GM19397 (cell line): ENCODE results near the gene SRP68.

Source experiments
- ATAC-seq: cut with Tn5 transposase; IDR thresholded peaks from one replicate; pipeline ENCODE4 v1.9.1; 2021; ENCODE audit warnings: mild to moderate bottlenecking, moderate library complexity; ENCODE audit not compliant: unreplicated experiment

The SRP68 gene

GRCh38 chr17:76019833-76020467 is 52.4 kb downstream of the SRP68 start:
- ATAC-seq = no peak

GRCh38 chr17:76018801-76019200 is 53.5 kb downstream of the SRP68 start:
- no peak for ATAC-seq

GRCh38 chr17:76018340-76018680 is 54.0 kb downstream of the SRP68 start:
- no peak for ATAC-seq

GRCh38 chr17:76017481-76018339 is 54.6 kb downstream of the SRP68 start:
- no peak for ATAC-seq

- no peak for ATAC-seq
These were observed 57.4 kb downstream of the SRP68 start for GRCh38 chr17:76014925-76015261.

GRCh38 chr17:76014100-76014924 is 58.0 kb downstream of the SRP68 start:
- ATAC-seq = no peak

GRCh38 chr17:76013377-76013932 is 58.9 kb downstream of the SRP68 start:
- no peak for ATAC-seq

- no peak for ATAC-seq
These were observed 60.4 kb downstream of the SRP68 start for GRCh38 chr17:76011951-76012350.

GRCh38 chr17:76009969-76010661 is 62.2 kb downstream of the SRP68 start:
- ATAC-seq = no peak

- no peak for ATAC-seq
These were observed 62.9 kb downstream of the SRP68 start for GRCh38 chr17:76009447-76009846.

- ATAC-seq = no peak
These were observed 63.5 kb downstream of the SRP68 start for GRCh38 chr17:76008630-76009425.

- no peak for ATAC-seq
These were observed 64.1 kb downstream of the SRP68 start for GRCh38 chr17:76008208-76008607.

GRCh38 chr17:76007850-76008165 is 64.5 kb downstream of the SRP68 start:
- no peak for ATAC-seq

GRCh38 chr17:76007131-76007849 is 65.0 kb downstream of the SRP68 start:
- ATAC-seq = no peak

- ATAC-seq = no peak
These were observed 66.8 kb downstream of the SRP68 start for GRCh38 chr17:76005263-76006149.

- ATAC-seq = no peak
These were observed 67.5 kb downstream of the SRP68 start for GRCh38 chr17:76004750-76005262.

GRCh38 chr17:76003915-76004314 is 68.4 kb downstream of the SRP68 start:
- no peak for ATAC-seq

GRCh38 chr17:76002100-76002499 is 70.2 kb downstream of the SRP68 start:
- no peak for ATAC-seq
